HepG2 (cell line): ENCODE data around the gene TECTA. TPM values are rescaled to one million over a fixed set of nuclear protein-coding genes. Genes with fewer than 3 reads are reported as not detected.

Experiments
- ATAC-seq: fragments of 200-7000 bp; cut with Tn5 transposase; 3 replicates; pipeline ENCODE4 v1.9.1; 2020; ENCODE audit warnings: mild to moderate bottlenecking, moderate library complexity
- BruUV-seq: library from RNA; stranded (reverse); fragments of 400-500 nt; replicated peaks from 2 replicates; lab custom pipeline; 2021; lab: Mats Ljungman, UMichigan
- CTCF ChIA-PET: fragments of 300-600 bp; formaldehyde crosslinking; extraction: SDS; loops from one replicate; lab custom pipeline; 2021; ENCODE audit warnings: low total read pairs, inconsistent platforms, low intra/inter-chr PET ratio; lab: Yijun Ruan, JAX
- POLR2A ChIA-PET: fragments of 350-600 bp; sonication (Branson Sonifier 250); formaldehyde crosslinking; loops from one replicate; lab custom pipeline; 2020; ENCODE audit warnings: antibody characterized with exemption, inconsistent platforms; lab: Yijun Ruan, JAX
- DNase-seq: peaks from one replicate; pipeline ENCODE4 v3.0.0-alpha.2; 2015; ENCODE audit warnings: low spot score
- FAIRE-seq: peaks from 3 replicates; lab custom pipeline; 2011; peaks lifted over from hg19 to GRCh38; lab: Jason Lieb, UNC
- H2AFZ ChIP-seq: one replicate; pipeline ENCODE4 v1.6.1; 2011; ENCODE audit warnings: low read length, inconsistent platforms
- H3K27ac ChIP-seq: fragments of 300-600 bp; 3 replicates; pipeline ENCODE4 v1.8.0; 2011; ENCODE audit warnings: mixed run types, mild to moderate bottlenecking, mixed read lengths, low read length, inconsistent platforms; ENCODE audit not compliant: insufficient read depth; ENCODE audit errors: extremely low read length
- H3K27me3 ChIP-seq, 2 experiments: fragments of 200-600 bp in 1 of 2; 2 replicates in 1 of 2; 3 replicates in 1 of 2; pipeline versions ENCODE4 v1.6.0 to v1.8.0; 2011; ENCODE audit warnings: low read length in 2 of 2, mild to moderate bottlenecking in 2 of 2, moderate library complexity in 2 of 2, inconsistent platforms in 1 of 2; ENCODE audit not compliant: insufficient read depth in 2 of 2, control insufficient read depth in 1 of 2
- H3K36me3 ChIP-seq, 2 experiments: fragments of 200-600 bp in 1 of 2; replicated peaks in 1 of 2; 2 replicates in 1 of 2; 3 replicates in 1 of 2; pipeline versions ENCODE4 v1.5.1 to v1.8.0; 2011; ENCODE audit warnings: low read length in 2 of 2, inconsistent platforms in 1 of 2; ENCODE audit not compliant: insufficient read depth in 2 of 2, control insufficient read depth in 1 of 2
- H3K4me1 ChIP-seq: 2 replicates; pipeline ENCODE4 v1.5.1; 2012; ENCODE audit warnings: low read length, inconsistent platforms; ENCODE audit not compliant: insufficient read depth
- H3K4me2 ChIP-seq: 2 replicates; pipeline ENCODE4 v1.6.0; 2011; ENCODE audit warnings: low read depth, low read length, inconsistent platforms
- H3K4me3 ChIP-seq, 3 experiments: fragments of 200-600 bp in 1 of 3; sonication (generic), shearing (Covaris generic) in 1 of 3; replicated peaks in 1 of 3; 2 replicates each; pipeline ENCODE4 v1.5.1; 2011 to 2016; ENCODE audit warnings: low read length in 3 of 3, inconsistent platforms in 2 of 3, low read depth in 2 of 3, mild to moderate bottlenecking in 2 of 3, control low read depth in 1 of 3, mixed read lengths in 1 of 3; ENCODE audit not compliant: insufficient read depth in 1 of 3
- H3K79me2 ChIP-seq: one replicate; pipeline ENCODE4 v1.6.1; 2011; ENCODE audit warnings: low read length, inconsistent platforms; ENCODE audit not compliant: insufficient read depth
- H3K9ac ChIP-seq: 2 replicates; pipeline ENCODE4 v1.6.0; 2011; ENCODE audit warnings: mild to moderate bottlenecking, low read depth, low read length, inconsistent platforms; ENCODE audit not compliant: insufficient read depth
- H3K9me3 ChIP-seq: 2 replicates; pipeline ENCODE4 v1.5.1; 2012; ENCODE audit warnings: mild to moderate bottlenecking, low read length
- H4K20me1 ChIP-seq: 2 replicates; pipeline ENCODE4 v1.6.0; 2011; ENCODE audit warnings: inconsistent platforms, mild to moderate bottlenecking, low read length, moderate library complexity; ENCODE audit not compliant: insufficient read depth
- GLI4 ChIP-seq: sonication (generic); formaldehyde crosslinking; IDR thresholded peaks from 2 replicates; pipeline ENCODE4 v1.5.1; 2020; ENCODE audit warnings: missing genetic modification reagents, mild to moderate bottlenecking, moderate library complexity, borderline replicate concordance
- MYC ChIP-seq: sonication (generic); formaldehyde crosslinking; IDR thresholded peaks from 2 replicates; pipeline ENCODE4 v1.9.0; 2021; ENCODE audit warnings: missing genetic modification reagents, borderline replicate concordance
- RCOR2 ChIP-seq: IDR thresholded peaks from 2 replicates; pipeline ENCODE4 v1.6.1; 2016; ENCODE audit warnings: missing biosample characterization, missing genetic modification reagents
- SIX1 ChIP-seq: sonication (generic); formaldehyde crosslinking; IDR thresholded peaks from 2 replicates; pipeline ENCODE4 v1.4.0; 2020; ENCODE audit warnings: missing genetic modification reagents, borderline replicate concordance
- SKI ChIP-seq: fragments of 450-650 bp; IDR thresholded peaks from one replicate; pipeline ENCODE4 v1.6.1; 2018; ENCODE audit warnings: mild to moderate bottlenecking; ENCODE audit not compliant: partially characterized antibody
- SNAPC2 ChIP-seq: sonication (generic); formaldehyde crosslinking; IDR thresholded peaks from 2 replicates; pipeline ENCODE4 v1.8.1; 2022; ENCODE audit warnings: mild to moderate bottlenecking, missing genetic modification reagents
- SP4 ChIP-seq: sonication (generic); formaldehyde crosslinking; IDR thresholded peaks from 2 replicates; pipeline ENCODE4 v1.8.1; 2023; ENCODE audit warnings: mild to moderate bottlenecking, missing genetic modification reagents
- ZNF20 ChIP-seq: sonication (generic); formaldehyde crosslinking; IDR thresholded peaks from 2 replicates; pipeline ENCODE4 v1.4.0; 2020; ENCODE audit warnings: mild to moderate bottlenecking, moderate library complexity, missing genetic modification reagents
- ZNF549 ChIP-seq: sonication (generic); formaldehyde crosslinking; IDR thresholded peaks from 2 replicates; pipeline ENCODE4 v1.5.0; 2020; ENCODE audit warnings: missing genetic modification reagents
- ZNF567 ChIP-seq: sonication (generic); formaldehyde crosslinking; IDR thresholded peaks from 2 replicates; pipeline ENCODE4 v1.8.1; 2023; ENCODE audit warnings: mild to moderate bottlenecking, missing genetic modification reagents, borderline replicate concordance
- ZSCAN22 ChIP-seq: sonication (generic); formaldehyde crosslinking; IDR thresholded peaks from 2 replicates; pipeline ENCODE4 v1.4.0; 2020; ENCODE audit warnings: mild to moderate bottlenecking, missing genetic modification reagents
- WGBS: methylation state at CpG from one replicate; pipeline ENCODE4 v1.1.6; 2017; ENCODE audit warnings: low lambda C conversion rate; 5-methylcytosine and 5-hydroxymethylcytosine counted together
- in situ Hi-C: cut with HindIII; loops from 2 replicates; pipeline ENCODE4 v1.10.0; 2017; ENCODE audit warnings: low pct_unique_long_range_greater_than_20kb; ENCODE audit not compliant: extremely low pct_ligation_motif_present
- intact Hi-C: fragments of 100-400 bp; cut with micrococcal nuclease; formaldehyde crosslinking; loops from one replicate; pipeline ENCODE4 v1.10.0; 2022; ENCODE audit not compliant: unreplicated experiment
- polyA plus RNA-seq, 8 experiments: library from polyadenylated mRNA; depleted of rRNA in 3 of 8; stranded (reverse) in 7 of 8; unstranded in 1 of 8; fragments of >200 nt; fragmentation: Illumina TruSeq in 4 of 8; extraction: Trizol in 4 of 8; gene quantifications; 2 replicates each; pipeline versions ENCODE4 v1.2.1 to v1.2.3, GENCODE V29; 2011 to 2016; ENCODE audit warnings: low read depth in 4 of 8, missing spikeins in 1 of 8, mixed read lengths in 1 of 8; ENCODE audit not compliant: insufficient read depth in 1 of 8
- total RNA-seq, 5 experiments: library from RNA; depleted of rRNA; stranded (reverse); fragments of >200 nt; fragmentation: Illumina TruSeq; extraction: Trizol; gene quantifications; 2 replicates each; pipeline ENCODE4 v1.2.3, GENCODE V29; 2016; ENCODE audit warnings: low read depth in 1 of 5
- TF ChIP-seq, protein P1 (sequence below): IDR thresholded peaks from 2 replicates; pipeline ENCODE4 v1.6.1; 2016; ENCODE audit warnings: low read depth, missing genetic modification reagents, missing compliant biosample characterization

Gene TECTA
- total and polyA plus RNA-seq, 2 of the 13 experiments (the other 11 are each of a cell fraction or from before 2014, with no cell fraction given): 0.04 to 0.17 TPM

DNA sequence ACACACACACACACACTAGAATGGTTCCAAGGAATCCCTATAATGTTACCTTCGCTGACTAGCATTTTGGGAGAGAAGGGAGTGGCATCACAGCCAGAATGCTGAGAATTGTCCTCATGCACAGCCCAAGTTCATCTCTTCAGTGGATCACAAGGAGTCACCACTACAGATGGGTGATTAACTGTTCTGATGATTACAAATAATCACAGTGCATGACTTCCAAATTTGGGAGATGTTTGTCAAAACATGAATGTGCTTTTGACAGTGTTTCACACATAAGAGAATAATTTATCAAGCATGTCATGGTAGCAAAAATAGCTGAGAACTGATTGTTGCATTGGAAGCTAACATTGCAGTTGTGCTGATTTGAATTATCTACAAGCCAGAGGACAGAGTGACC lies 110.6 kb downstream of the TECTA start:
- POLR2A ChIA-PET: no interaction called here
- CTCF ChIA-PET: no interaction called here

GRCh38 chr11:121212536-121213361 lies 111.7 kb downstream of the TECTA start:
- H3K4me2 ChIP-seq: no peak overlapping the region
- TF ChIP-seq, protein P1, sequence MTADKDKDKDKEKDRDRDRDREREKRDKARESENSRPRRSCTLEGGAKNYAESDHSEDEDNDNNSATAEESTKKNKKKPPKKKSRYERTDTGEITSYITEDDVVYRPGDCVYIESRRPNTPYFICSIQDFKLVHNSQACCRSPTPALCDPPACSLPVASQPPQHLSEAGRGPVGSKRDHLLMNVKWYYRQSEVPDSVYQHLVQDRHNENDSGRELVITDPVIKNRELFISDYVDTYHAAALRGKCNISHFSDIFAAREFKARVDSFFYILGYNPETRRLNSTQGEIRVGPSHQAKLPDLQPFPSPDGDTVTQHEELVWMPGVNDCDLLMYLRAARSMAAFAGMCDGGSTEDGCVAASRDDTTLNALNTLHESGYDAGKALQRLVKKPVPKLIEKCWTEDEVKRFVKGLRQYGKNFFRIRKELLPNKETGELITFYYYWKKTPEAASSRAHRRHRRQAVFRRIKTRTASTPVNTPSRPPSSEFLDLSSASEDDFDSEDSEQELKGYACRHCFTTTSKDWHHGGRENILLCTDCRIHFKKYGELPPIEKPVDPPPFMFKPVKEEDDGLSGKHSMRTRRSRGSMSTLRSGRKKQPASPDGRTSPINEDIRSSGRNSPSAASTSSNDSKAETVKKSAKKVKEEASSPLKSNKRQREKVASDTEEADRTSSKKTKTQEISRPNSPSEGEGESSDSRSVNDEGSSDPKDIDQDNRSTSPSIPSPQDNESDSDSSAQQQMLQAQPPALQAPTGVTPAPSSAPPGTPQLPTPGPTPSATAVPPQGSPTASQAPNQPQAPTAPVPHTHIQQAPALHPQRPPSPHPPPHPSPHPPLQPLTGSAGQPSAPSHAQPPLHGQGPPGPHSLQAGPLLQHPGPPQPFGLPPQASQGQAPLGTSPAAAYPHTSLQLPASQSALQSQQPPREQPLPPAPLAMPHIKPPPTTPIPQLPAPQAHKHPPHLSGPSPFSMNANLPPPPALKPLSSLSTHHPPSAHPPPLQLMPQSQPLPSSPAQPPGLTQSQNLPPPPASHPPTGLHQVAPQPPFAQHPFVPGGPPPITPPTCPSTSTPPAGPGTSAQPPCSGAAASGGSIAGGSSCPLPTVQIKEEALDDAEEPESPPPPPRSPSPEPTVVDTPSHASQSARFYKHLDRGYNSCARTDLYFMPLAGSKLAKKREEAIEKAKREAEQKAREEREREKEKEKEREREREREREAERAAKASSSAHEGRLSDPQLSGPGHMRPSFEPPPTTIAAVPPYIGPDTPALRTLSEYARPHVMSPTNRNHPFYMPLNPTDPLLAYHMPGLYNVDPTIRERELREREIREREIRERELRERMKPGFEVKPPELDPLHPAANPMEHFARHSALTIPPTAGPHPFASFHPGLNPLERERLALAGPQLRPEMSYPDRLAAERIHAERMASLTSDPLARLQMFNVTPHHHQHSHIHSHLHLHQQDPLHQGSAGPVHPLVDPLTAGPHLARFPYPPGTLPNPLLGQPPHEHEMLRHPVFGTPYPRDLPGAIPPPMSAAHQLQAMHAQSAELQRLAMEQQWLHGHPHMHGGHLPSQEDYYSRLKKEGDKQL (CRISPR knock-in tag): no peak
- TF ChIP-seq SP4 (CRISPR knock-in tag) (no peak), ZNF20 (no peak), ZSCAN22 (no peak), SKI (no peak), ZNF567 (no peak)
- WGBS: 3% methylated on average over 3 of the region's 3 CpGs
- DNase-seq (no peak), FAIRE-seq (no peak), ATAC-seq (no peak)
- intact Hi-C loops (no loop called here), in situ Hi-C loops (no loop called here)
- ChIA-PET CTCF (no interaction called here), POLR2A (no interaction called here)
- BruUV-seq: no TSS peak
- H2AFZ ChIP-seq: no peak overlapping the region
- H3K4me1 ChIP-seq: no peaks in the 10 kb centered on the region
- H3K27me3 ChIP-seq: no peaks in the 10 kb centered on the region
- H4K20me1 ChIP-seq: no peaks in the 10 kb centered on the region
- no peak overlapping the region for H3K27ac ChIP-seq
- H3K36me3 ChIP-seq: no peaks in the 10 kb centered on the region
- no peak overlapping the region for H3K4me3 ChIP-seq
- H3K9ac ChIP-seq: no peak overlapping the region
- H3K9me3 ChIP-seq: no peaks in the 10 kb centered on the region
- no peaks in the 10 kb centered on the region for H3K79me2 ChIP-seq

More for the DNA sequence above, 110.6 kb downstream of the TECTA start:
- Histone ChIP-seq H4K20me1 (no peaks in the 10 kb centered on the region), H3K4me2 (no peak overlapping the region)
- no peak for DNase-seq
- BruUV-seq: no TSS peak
- WGBS: 0% methylated on average over 1 of the region's 1 CpG
- in situ Hi-C loops: no loop called here
- TF ChIP-seq SIX1 (no peak), GLI4 (CRISPR knock-in tag) (no peak), RCOR2 (no peak), ZNF549 (no peak), SNAPC2 (no peak), MYC (CRISPR knock-in tag) (no peak)
- TF ChIP-seq, all 625 proteins: peak for 0
- Histone ChIP-seq H3K36me3 (no peaks in the 10 kb centered on the region), H3K27ac (no peak overlapping the region), H3K9ac (no peak overlapping the region), H3K27me3 (no peaks in the 10 kb centered on the region), H3K4me1 (no peaks in the 10 kb centered on the region), H3K9me3 (no peaks in the 10 kb centered on the region), H2AFZ (no peak overlapping the region), H3K79me2 (no peaks in the 10 kb centered on the region), H3K4me3 (no peak overlapping the region)
- FAIRE-seq (no peak), ATAC-seq (no peak)
- intact Hi-C loops: no loop called here
